ENCODE measurements around the gene TCAF1. TPM values are rescaled to one million over a fixed set of nuclear protein-coding genes. Genes with fewer than 3 reads are reported as not detected.

TCAF1 gene
- total RNA-seq, 1 donor from 2014 or later, result 109 TPM

- peak overlapping the region; percentile 3 for H3K4me3 Mint-ChIP-seq (ENCODE audit: unreplicated experiment)
- DNase-seq (ENCODE audit: low spot score), result no peak
- H3K27ac Mint-ChIP-seq (ENCODE audit: unreplicated experiment), result peak overlapping the region; percentile 93
- H3K36me3 Mint-ChIP-seq (ENCODE audit: low read depth), result peaks cover 7% of the 10 kb centered on the region
- no peak for TF ChIP-seq CTCF (IDR thresholded peaks at IDR 0.05)
- H3K4me1 Mint-ChIP-seq (ENCODE audit: low read depth), result peaks cover 37% of the 10 kb centered on the region
- H3K9me3 Mint-ChIP-seq (ENCODE audit: low read depth), result peaks cover 6% of the 10 kb centered on the region
- no peaks in the 10 kb centered on the region for H3K27me3 Mint-ChIP-seq (ENCODE audit: low read depth)
Measured at GRCh38 chr7:143936087-143937009, 34.4 kb upstream of the TCAF1 start.

DNA sequence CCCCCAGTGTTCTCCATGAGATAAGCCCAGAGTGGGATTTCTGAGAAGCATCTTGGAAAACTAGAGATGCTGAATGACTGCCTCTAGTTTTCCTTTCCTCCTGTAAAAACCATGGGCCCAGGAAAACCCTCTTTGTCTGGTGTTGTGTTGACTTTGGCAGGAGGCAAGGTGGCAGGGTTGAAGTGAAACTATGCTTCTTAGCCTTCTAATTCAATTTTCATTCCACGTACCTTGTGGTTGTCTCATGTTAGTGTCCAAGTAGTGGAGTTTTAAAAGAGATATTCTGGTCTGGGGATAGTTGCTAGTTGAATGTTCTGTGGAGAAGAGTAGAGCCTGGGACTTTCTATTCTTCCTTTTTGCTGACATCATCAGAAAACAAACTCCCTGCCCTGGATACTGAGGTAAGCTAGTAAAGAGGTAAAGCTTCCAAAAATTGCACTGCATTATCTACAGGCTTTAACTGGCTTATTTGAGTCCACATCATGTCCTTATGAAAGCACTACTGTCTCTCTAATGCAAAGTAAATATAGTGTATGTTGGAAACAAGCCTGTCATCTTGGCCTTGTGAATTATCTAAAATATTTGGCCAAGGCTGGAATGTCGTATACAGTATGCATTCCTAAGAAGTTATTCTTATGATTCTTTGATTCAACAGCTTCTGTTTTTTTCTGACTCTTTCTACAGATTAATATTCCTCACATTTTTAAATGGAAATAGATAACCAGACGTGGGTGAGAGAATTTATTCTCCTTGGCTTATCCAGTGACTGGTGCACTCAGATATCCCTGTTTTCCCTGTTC, 32.8 kb upstream of the TCAF1 start, which contains the start of gene OR2F2:
Gene OR2F2 (plus strand): TSS at position 708 of the 800 bp plus-strand sequence. CDS start 0 bp downstream, at position 708.
- Mint-ChIP-seq H3K4me3 (ENCODE audit: unreplicated experiment) (peak within 1 kb of the TSS; percentile 23), H3K27ac (ENCODE audit: unreplicated experiment) (peak within 1 kb of the TSS; percentile 93)
- no peak for DNase-seq (ENCODE audit: low spot score)

GRCh38 chr7:143931739-143932138, 29.8 kb upstream of the TCAF1 start:
- DNase-seq (ENCODE audit: low spot score), result no peak
- Mint-ChIP-seq H3K9me3 (ENCODE audit: low read depth) (peaks cover 6% of the 10 kb centered on the region), H3K27me3 (ENCODE audit: low read depth) (no peaks in the 10 kb centered on the region), H3K36me3 (ENCODE audit: low read depth) (peaks cover 7% of the 10 kb centered on the region), H3K4me3 (ENCODE audit: unreplicated experiment) (no peak overlapping the region), H3K27ac (ENCODE audit: unreplicated experiment) (no peak overlapping the region), H3K4me1 (ENCODE audit: low read depth) (peaks cover 40% of the 10 kb centered on the region)
- no peak for TF ChIP-seq CTCF (IDR thresholded peaks at IDR 0.05)

More for the DNA sequence above, 32.8 kb upstream of the TCAF1 start, which contains the start of gene OR2F2:
- no peak for TF ChIP-seq CTCF (IDR thresholded peaks at IDR 0.05)
- peaks cover 6% of the 10 kb centered on the region for H3K9me3 Mint-ChIP-seq (ENCODE audit: low read depth)
- H3K4me1 Mint-ChIP-seq (ENCODE audit: low read depth), result peaks cover 37% of the 10 kb centered on the region
- H3K27me3 Mint-ChIP-seq (ENCODE audit: low read depth), result no peaks in the 10 kb centered on the region
- peaks cover 7% of the 10 kb centered on the region for H3K36me3 Mint-ChIP-seq (ENCODE audit: low read depth)

- no peaks in the 10 kb centered on the region for H3K27me3 Mint-ChIP-seq (ENCODE audit: low read depth)
- H3K36me3 Mint-ChIP-seq (ENCODE audit: low read depth), result peaks cover 7% of the 10 kb centered on the region
- H3K9me3 Mint-ChIP-seq (ENCODE audit: low read depth), result peaks cover 6% of the 10 kb centered on the region
- H3K4me1 Mint-ChIP-seq (ENCODE audit: low read depth), result peaks cover 16% of the 10 kb centered on the region
- no peak for TF ChIP-seq CTCF (IDR thresholded peaks at IDR 0.05)
- no peak for DNase-seq (ENCODE audit: low spot score)
- no peak overlapping the region for H3K27ac Mint-ChIP-seq (ENCODE audit: unreplicated experiment)
- H3K4me3 Mint-ChIP-seq (ENCODE audit: unreplicated experiment), result no peak overlapping the region
Measured at GRCh38 chr7:143929224-143929920, 27.4 kb upstream of the TCAF1 start.
